ENCODE measurements around the gene RASSF3.
A peak's percentile ranks its signal among the peaks of the same experiment; 100 is the strongest.

RASSF3 gene

GRCh38 chr12:64720884-64721283 lies 110.6 kb downstream of the RASSF3 start:
- TF ChIP-seq GATA3 (IDR thresholded peaks at IDR 0.05; ENCODE audit: low read depth, low read length) (no peak), GATA2 (IDR thresholded peaks at IDR 0.05; ENCODE audit: low read depth, low read length) (no peak)

GRCh38 chr12:64722835-64723234 lies 112.5 kb downstream of the RASSF3 start:
- no peak for TF ChIP-seq GATA3 (IDR thresholded peaks at IDR 0.05; ENCODE audit: low read depth, low read length)
- no peak for TF ChIP-seq GATA2 (IDR thresholded peaks at IDR 0.05; ENCODE audit: low read depth, low read length)

GRCh38 chr12:64723630-64724029 lies 113.3 kb downstream of the RASSF3 start:
- TF ChIP-seq GATA3 (IDR thresholded peaks at IDR 0.05; ENCODE audit: low read depth, low read length) (no peak), GATA2 (IDR thresholded peaks at IDR 0.05; ENCODE audit: low read depth, low read length) (no peak)

GRCh38 chr12:64724201-64724745 lies 114.0 kb downstream of the RASSF3 start:
- TF ChIP-seq GATA3 (IDR thresholded peaks at IDR 0.05; ENCODE audit: low read depth, low read length), result no peak
- TF ChIP-seq GATA2 (IDR thresholded peaks at IDR 0.05; ENCODE audit: low read depth, low read length), result no peak

GRCh38 chr12:64729909-64730587 lies 119.8 kb downstream of the RASSF3 start:
- TF ChIP-seq GATA3 (IDR thresholded peaks at IDR 0.05; ENCODE audit: low read depth, low read length) (no peak), GATA2 (IDR thresholded peaks at IDR 0.05; ENCODE audit: low read depth, low read length) (no peak)

- peak; percentile 65 for TF ChIP-seq GATA2 (IDR thresholded peaks at IDR 0.05; ENCODE audit: low read depth, low read length)
- TF ChIP-seq GATA3 (IDR thresholded peaks at IDR 0.05; ENCODE audit: low read depth, low read length), result peak; percentile 56
Measured at GRCh38 chr12:64730588-64730969, 120.3 kb downstream of the RASSF3 start.

- no peak for TF ChIP-seq GATA3 (IDR thresholded peaks at IDR 0.05; ENCODE audit: low read depth, low read length)
- no peak for TF ChIP-seq GATA2 (IDR thresholded peaks at IDR 0.05; ENCODE audit: low read depth, low read length)
Measured at GRCh38 chr12:64731683-64732082, 121.4 kb downstream of the RASSF3 start.

GRCh38 chr12:64733857-64734256 lies 123.6 kb downstream of the RASSF3 start:
- TF ChIP-seq GATA2 (IDR thresholded peaks at IDR 0.05; ENCODE audit: low read depth, low read length), result no peak
- no peak for TF ChIP-seq GATA3 (IDR thresholded peaks at IDR 0.05; ENCODE audit: low read depth, low read length)

GRCh38 chr12:64735442-64735841 lies 125.1 kb downstream of the RASSF3 start:
- TF ChIP-seq GATA2 (IDR thresholded peaks at IDR 0.05; ENCODE audit: low read depth, low read length) (no peak), GATA3 (IDR thresholded peaks at IDR 0.05; ENCODE audit: low read depth, low read length) (no peak)

- TF ChIP-seq GATA2 (IDR thresholded peaks at IDR 0.05; ENCODE audit: low read depth, low read length), result no peak
- no peak for TF ChIP-seq GATA3 (IDR thresholded peaks at IDR 0.05; ENCODE audit: low read depth, low read length)
Measured at GRCh38 chr12:64736771-64737170, 126.5 kb downstream of the RASSF3 start.

- TF ChIP-seq GATA2 (IDR thresholded peaks at IDR 0.05; ENCODE audit: low read depth, low read length), result no peak
- TF ChIP-seq GATA3 (IDR thresholded peaks at IDR 0.05; ENCODE audit: low read depth, low read length), result no peak
Measured at GRCh38 chr12:64737539-64737938, 127.2 kb downstream of the RASSF3 start.

GRCh38 chr12:64739778-64740177 lies 129.5 kb downstream of the RASSF3 start:
- no peak for TF ChIP-seq GATA2 (IDR thresholded peaks at IDR 0.05; ENCODE audit: low read depth, low read length)
- no peak for TF ChIP-seq GATA3 (IDR thresholded peaks at IDR 0.05; ENCODE audit: low read depth, low read length)

GRCh38 chr12:64740646-64741045 lies 130.4 kb downstream of the RASSF3 start:
- TF ChIP-seq GATA2 (IDR thresholded peaks at IDR 0.05; ENCODE audit: low read depth, low read length), result no peak
- no peak for TF ChIP-seq GATA3 (IDR thresholded peaks at IDR 0.05; ENCODE audit: low read depth, low read length)

- TF ChIP-seq GATA2 (IDR thresholded peaks at IDR 0.05; ENCODE audit: low read depth, low read length), result no peak
- TF ChIP-seq GATA3 (IDR thresholded peaks at IDR 0.05; ENCODE audit: low read depth, low read length), result no peak
Measured at GRCh38 chr12:64742416-64742815, 132.1 kb downstream of the RASSF3 start.

GRCh38 chr12:64743206-64743605 lies 132.9 kb downstream of the RASSF3 start:
- TF ChIP-seq GATA2 (IDR thresholded peaks at IDR 0.05; ENCODE audit: low read depth, low read length) (no peak), GATA3 (IDR thresholded peaks at IDR 0.05; ENCODE audit: low read depth, low read length) (no peak)

All from SH-SY5Y (cell line).